GM12872 (cell line): ENCODE measurements around the gene SLC28A3.

Experiments
- CTCF ChIP-seq: IDR thresholded peaks from 3 replicates; pipeline ENCODE4 v1.5.1; 2011; ENCODE audit warnings: low read depth, mild to moderate bottlenecking, low read length, moderate library complexity; ENCODE audit not compliant: insufficient read depth

The SLC28A3 gene

GRCh38 chr9:84276741-84277140, 63.8 kb downstream of the SLC28A3 start:
- no peak for TF ChIP-seq CTCF

GRCh38 chr9:84271921-84272556, 68.5 kb downstream of the SLC28A3 start:
- no peak for TF ChIP-seq CTCF

- TF ChIP-seq CTCF = no peak
Observed at GRCh38 chr9:84271531-84271900, 69.0 kb downstream of the SLC28A3 start.

- TF ChIP-seq CTCF = no peak
Observed at GRCh38 chr9:84270847-84271530, 69.6 kb downstream of the SLC28A3 start.

- TF ChIP-seq CTCF = no peak
Observed at GRCh38 chr9:84266087-84266561, 74.4 kb downstream of the SLC28A3 start.

GRCh38 chr9:84264307-84265029, 76.1 kb downstream of the SLC28A3 start:
- TF ChIP-seq CTCF = no peak

- TF ChIP-seq CTCF = peak; percentile 90
Observed at GRCh38 chr9:84261070-84261746, 79.3 kb downstream of the SLC28A3 start.
